WTC11 (cell line): ENCODE data around the gene STX18.

ENCODE experiments used
- CTCF ChIP-seq: fragments of 200-600 bp; IDR thresholded peaks from 2 replicates; pipeline ENCODE4 v1.8.0; 2022; ENCODE audit warnings: antibody characterized with exemption
- HMGA2 ChIP-seq: fragments of 250-450 bp; sonication (Bioruptor Pico); IDR thresholded peaks from 2 replicates; pipeline ENCODE4 v1.4.0; 2021; ENCODE audit warnings: mild to moderate bottlenecking, moderate library complexity
- IRF1 ChIP-seq: sonication (generic); formaldehyde crosslinking; IDR thresholded peaks from 2 replicates; pipeline ENCODE4 v1.8.0; 2023; ENCODE audit warnings: missing genetic modification reagents
- SP1 ChIP-seq: sonication (generic); formaldehyde crosslinking; conservative IDR thresholded peaks from 2 replicates; pipeline ENCODE4 v1.8.1; 2022; ENCODE audit warnings: missing genetic modification reagents
- TCF7 ChIP-seq: sonication (generic); formaldehyde crosslinking; IDR thresholded peaks from 2 replicates; pipeline ENCODE4 v1.8.0; 2022; ENCODE audit warnings: mild to moderate bottlenecking, low read depth, missing genetic modification reagents, moderate library complexity
- USF2 ChIP-seq: sonication (generic); formaldehyde crosslinking; IDR thresholded peaks from 2 replicates; pipeline ENCODE4 v1.8.1; 2023; ENCODE audit warnings: mild to moderate bottlenecking, missing genetic modification reagents, moderate library complexity

GRCh38 chr4:4480685-4481398 is 61.0 kb downstream of the STX18 start:
- TF ChIP-seq CTCF (no peak), USF2 (CRISPR knock-in tag) (no peak), TCF7 (no peak), IRF1 (no peak), HMGA2 (CRISPR knock-in tag) (no peak), SP1 (CRISPR knock-in tag) (no peak)
